Choroid plexus epithelial cell (primary cell): Measurements from ENCODE around the gene MPV17L2.

Source experiments
- DNase-seq: peaks from one replicate; pipeline ENCODE4 v3.0.0-alpha.2; 2010; ENCODE audit warnings: low read depth
- H3K4me3 ChIP-seq: 2 replicates; pipeline ENCODE4 v1.5.1; 2011; ENCODE audit warnings: low read depth, mild to moderate bottlenecking, control low read depth, low read length, moderate library complexity
- TF ChIP-seq, protein P1 (sequence below): conservative IDR thresholded peaks from 2 replicates; pipeline ENCODE4 v1.5.1; 2011; ENCODE audit warnings: low read depth, mild to moderate bottlenecking, control low read depth, inconsistent platforms, low read length, moderate library complexity

The MPV17L2 gene

DNA sequence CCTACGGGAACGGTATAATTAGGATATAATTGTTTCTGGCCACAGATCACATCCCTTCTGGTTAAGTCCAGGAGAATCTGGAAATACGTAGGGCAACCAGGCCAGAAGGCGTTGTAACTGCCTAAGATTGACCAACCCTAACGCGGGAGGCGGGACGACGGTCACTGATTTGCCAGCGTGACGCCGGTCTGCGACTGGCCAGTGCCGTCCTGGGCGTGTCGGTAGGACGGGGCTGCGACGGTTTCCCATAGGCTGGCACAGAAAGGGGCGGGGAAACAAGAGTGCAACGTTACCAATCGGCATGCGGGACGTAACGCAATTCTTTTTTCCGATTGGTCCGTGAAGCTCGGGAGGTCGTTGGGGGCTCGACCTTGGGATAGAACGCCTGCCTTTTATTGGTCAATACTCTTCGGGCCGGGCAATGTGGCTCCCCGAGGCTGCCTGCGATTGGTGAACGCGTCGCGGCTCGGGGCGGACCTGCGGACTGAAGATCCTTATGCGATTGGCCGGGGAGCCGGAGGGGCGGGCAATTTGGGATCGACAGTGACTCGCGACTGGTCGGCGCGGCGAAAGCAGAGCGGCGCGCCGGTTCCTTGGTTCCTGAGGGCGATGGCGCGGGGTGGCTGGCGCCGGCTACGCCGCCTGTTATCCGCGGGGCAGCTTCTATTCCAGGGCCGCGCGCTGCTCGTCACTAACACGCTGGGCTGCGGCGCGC is at the start of gene MPV17L2:
MPV17L2 (plus strand) TSS at position 546 of the 715 bp plus-strand sequence; CDS start at position 610, 64 bp downstream.
- TF ChIP-seq, protein P1, sequence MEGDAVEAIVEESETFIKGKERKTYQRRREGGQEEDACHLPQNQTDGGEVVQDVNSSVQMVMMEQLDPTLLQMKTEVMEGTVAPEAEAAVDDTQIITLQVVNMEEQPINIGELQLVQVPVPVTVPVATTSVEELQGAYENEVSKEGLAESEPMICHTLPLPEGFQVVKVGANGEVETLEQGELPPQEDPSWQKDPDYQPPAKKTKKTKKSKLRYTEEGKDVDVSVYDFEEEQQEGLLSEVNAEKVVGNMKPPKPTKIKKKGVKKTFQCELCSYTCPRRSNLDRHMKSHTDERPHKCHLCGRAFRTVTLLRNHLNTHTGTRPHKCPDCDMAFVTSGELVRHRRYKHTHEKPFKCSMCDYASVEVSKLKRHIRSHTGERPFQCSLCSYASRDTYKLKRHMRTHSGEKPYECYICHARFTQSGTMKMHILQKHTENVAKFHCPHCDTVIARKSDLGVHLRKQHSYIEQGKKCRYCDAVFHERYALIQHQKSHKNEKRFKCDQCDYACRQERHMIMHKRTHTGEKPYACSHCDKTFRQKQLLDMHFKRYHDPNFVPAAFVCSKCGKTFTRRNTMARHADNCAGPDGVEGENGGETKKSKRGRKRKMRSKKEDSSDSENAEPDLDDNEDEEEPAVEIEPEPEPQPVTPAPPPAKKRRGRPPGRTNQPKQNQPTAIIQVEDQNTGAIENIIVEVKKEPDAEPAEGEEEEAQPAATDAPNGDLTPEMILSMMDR = no peak
- H3K4me3 ChIP-seq = peak within 1 kb of the TSS; percentile 90
- DNase-seq = peak; percentile 100

DNA sequence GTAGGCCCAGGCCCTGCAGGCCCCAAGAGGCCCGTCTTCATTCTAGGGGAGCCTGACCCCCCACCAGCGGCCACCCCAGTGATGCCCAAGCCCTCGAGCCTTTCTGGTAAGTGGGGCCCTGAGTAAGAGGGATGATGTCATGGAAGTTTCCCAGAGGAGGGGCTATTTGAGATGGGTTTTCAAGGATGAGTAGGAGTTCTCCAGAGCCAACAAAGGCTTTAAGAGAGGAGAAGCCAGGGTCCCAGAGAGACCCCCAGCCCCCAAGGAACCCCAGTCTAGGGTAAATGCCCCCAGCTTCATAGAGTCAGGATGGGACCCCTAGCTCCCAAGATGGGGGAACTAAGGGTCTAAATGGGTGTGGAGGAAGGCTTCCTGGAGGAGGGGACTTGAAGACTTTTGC is 49.1 kb upstream of the MPV17L2 start:
- TF ChIP-seq, protein P1 = no peak
- DNase-seq = no peak
- no peak overlapping the region for H3K4me3 ChIP-seq

DNA sequence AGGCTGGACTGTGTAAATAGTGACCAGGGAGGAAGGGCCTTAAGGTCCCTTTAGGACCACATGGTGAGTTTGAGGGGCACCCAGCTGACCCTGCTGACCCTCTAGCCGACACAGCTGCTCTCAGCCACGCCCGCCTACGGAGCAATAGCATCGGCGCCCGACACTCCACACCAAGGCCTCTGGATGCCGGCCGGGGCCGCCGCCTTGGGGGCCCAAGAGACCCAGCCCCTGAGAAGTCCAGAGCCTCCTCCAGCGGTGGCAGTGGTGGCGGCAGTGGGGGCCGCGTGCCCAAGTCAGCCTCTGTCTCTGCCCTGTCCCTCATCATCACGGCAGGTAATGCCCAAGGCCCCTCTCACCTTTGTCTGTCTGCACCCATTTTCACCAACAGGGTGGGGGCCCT is 48.7 kb upstream of the MPV17L2 start:
- H3K4me3 ChIP-seq = no peak overlapping the region
- DNase-seq = no peak
- TF ChIP-seq, protein P1 = no peak

DNA sequence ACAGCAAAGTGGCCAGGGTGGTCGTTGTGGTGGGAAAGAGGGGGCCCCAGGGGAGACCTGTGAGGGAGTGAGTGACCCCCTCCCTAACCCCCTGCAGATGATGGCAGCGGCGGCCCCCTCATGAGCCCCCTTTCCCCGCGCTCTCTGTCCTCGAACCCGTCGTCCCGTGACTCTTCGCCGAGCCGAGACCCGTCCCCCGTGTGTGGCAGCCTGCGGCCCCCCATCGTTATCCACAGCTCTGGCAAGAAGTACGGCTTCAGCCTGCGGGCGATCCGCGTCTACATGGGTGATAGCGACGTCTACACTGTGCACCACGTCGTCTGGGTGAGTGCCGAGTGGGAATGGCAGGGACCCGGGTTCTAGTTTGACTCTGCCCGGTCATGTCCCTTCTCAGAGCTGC is 48.1 kb upstream of the MPV17L2 start:
- TF ChIP-seq, protein P1 = no peak
- no peak overlapping the region for H3K4me3 ChIP-seq
- no peak for DNase-seq

DNA sequence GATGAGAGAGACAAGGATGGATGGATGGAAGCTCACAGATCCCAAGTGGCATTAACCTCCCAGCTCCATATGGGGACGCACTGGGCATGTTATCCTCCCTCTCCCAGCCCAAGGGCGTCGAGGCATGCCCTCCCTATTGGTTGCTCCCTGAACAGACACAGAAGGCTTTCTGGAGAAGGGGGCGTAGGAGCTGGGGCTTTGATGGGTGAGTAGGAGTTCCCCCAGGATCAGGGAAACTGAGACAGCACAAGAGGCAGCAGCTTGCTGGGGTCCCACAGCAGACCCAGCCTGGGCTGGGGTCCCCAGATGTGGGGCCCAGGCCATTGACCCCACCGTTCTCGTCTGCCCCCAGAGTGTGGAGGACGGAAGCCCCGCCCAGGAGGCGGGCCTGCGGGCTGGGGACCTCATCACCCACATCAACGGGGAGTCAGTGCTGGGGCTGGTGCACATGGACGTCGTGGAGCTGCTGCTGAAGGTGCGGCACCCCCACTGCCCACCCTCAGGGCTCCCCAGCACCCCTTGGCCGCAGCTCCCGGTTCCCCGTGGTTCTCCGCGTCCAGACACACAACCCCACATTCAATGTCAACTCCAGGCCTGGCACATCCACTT is 47.5 kb upstream of the MPV17L2 start:
- DNase-seq = no peak
- no peak overlapping the region for H3K4me3 ChIP-seq
- TF ChIP-seq, protein P1 = no peak

DNA sequence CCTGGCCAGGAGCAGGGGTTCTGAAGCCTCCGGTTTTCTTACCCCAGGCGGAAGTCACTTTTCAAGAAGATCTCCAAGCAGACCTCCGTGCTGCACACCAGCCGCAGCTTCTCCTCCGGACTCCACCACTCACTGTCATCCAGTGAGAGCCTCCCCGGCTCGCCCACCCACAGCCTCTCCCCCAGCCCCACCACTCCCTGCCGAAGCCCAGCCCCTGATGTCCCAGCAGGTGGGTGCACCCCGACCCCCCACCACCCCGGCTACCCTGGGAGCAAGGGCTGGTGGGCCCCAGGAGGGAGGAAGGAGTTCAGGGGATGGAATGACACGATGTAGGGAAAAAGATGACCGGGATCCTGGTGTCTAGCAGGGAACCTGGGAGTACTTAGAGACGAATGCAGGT is 45.6 kb upstream of the MPV17L2 start:
- H3K4me3 ChIP-seq = no peak overlapping the region
- TF ChIP-seq, protein P1 = no peak
- no peak for DNase-seq

DNA sequence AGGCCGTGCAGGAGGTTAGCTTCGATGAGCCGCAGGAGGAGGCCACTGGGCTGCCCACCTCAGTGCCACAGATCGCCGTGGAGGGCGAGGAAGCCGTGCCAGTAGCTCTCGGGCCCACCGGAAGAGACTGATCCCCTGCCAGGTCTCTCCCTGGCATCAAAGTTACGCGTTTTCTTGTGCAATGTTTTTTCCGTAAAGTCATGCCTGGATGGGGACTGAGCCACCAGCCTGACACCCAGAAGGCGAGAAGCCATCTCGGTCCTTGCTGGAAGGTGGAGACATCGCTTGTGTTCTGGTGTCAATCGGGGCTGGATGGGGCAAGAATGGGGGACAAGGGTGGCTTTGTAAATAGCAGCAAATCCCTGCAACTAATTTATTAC is 43.4 kb upstream of the MPV17L2 start:
- no peak for DNase-seq
- H3K4me3 ChIP-seq = no peak overlapping the region
- TF ChIP-seq, protein P1 = no peak
